ENCODE measurements around the gene CSRP3. TPM values are rescaled to one million over a fixed set of nuclear protein-coding genes. Genes with fewer than 3 reads are reported as not detected.

CSRP3 gene
- total RNA-seq, 4 donors from 2014 or later: not detected

DNA sequence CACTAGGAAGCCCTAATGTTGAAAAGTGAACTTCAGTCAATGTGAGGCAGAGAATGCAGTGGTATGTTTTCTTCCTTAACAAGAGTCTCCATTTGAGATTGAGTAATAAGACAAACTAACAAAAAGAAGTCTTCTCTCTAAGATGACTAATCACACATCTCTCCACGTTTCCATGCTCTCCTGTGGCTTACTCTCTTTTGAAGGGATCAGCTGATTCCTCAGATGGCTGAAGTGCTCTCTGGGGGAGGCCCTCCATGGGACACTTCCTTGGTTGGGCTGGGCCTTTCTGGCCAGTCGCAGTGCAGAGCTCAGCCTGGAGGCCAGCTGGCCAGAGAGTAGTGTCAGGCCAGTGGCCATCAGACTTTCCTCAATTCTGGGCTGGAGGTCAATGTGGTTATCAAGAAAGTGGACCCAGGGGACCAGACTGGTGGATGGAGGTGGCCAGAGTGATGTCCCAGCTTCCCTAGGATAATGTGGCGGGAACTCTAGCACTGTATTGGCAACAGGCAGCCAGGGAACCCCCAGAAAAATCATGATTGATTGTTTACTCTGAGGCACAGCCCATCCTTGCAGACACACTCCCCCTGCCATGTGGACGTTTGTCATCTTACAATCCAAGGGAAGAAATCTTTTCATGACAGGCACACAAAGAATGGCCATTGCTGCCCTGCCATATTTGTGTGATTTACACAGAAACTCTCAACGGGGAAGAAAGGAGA lies 14.5 kb downstream of the CSRP3 start:
- TF ChIP-seq, protein P1, sequence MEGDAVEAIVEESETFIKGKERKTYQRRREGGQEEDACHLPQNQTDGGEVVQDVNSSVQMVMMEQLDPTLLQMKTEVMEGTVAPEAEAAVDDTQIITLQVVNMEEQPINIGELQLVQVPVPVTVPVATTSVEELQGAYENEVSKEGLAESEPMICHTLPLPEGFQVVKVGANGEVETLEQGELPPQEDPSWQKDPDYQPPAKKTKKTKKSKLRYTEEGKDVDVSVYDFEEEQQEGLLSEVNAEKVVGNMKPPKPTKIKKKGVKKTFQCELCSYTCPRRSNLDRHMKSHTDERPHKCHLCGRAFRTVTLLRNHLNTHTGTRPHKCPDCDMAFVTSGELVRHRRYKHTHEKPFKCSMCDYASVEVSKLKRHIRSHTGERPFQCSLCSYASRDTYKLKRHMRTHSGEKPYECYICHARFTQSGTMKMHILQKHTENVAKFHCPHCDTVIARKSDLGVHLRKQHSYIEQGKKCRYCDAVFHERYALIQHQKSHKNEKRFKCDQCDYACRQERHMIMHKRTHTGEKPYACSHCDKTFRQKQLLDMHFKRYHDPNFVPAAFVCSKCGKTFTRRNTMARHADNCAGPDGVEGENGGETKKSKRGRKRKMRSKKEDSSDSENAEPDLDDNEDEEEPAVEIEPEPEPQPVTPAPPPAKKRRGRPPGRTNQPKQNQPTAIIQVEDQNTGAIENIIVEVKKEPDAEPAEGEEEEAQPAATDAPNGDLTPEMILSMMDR (IDR thresholded peaks at IDR 0.05): no peak
- no peak for ATAC-seq (ENCODE audit: low FRiP score)
- DNase-seq (ENCODE audit: low spot score): no peak

DNA sequence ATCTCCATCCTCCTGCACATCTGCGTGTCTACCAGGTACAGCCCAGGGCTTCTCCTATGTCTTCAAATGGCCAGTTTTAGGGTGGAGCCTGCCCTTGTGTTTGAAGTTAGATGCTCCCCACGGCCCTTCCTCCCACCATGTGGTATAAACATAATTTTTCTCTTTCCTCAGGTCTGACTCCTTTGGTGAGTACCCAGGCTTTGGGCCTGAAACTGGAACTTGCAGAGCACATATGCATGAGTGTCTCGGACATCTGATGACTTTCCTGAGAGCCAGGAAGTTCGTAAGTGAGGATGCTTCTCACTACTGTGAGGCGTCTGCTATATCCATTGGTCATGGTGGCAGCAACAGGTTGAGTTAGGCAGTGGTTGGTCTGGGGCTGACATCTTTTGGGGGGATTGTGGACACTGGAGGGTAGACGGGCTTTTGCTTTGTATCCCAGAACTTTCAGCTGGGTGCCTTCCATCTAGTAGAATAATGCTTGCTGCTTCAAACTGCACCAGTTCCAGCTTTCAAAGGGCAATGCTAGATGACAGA lies 16.2 kb downstream of the CSRP3 start:
- TF ChIP-seq, protein P1 (IDR thresholded peaks at IDR 0.05): no peak
- ATAC-seq (ENCODE audit: low FRiP score): no peak

DNA sequence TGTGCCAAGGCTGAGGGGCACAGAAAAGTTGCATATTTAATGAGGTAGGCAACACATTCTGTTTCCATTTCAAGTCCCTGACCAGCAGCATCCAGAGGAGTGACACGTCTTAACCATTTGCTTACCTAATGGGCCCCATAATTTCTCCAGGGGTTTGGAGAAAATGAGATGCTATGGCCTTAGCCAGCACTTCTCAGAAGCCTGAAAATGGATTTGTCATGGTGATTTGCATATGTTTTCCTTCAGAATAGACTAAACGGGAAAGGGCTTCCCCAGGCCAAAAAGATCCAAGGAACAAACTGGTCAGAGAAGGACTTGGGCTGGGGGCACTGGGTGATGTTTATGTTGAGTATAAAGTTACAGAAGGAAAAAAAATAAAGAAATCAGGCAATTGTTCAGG lies 16.7 kb downstream of the CSRP3 start:
- TF ChIP-seq, protein P1 (IDR thresholded peaks at IDR 0.05): no peak
- DNase-seq (ENCODE audit: low spot score): no peak
- no peak for ATAC-seq (ENCODE audit: low FRiP score)

More for the DNA sequence above, 16.2 kb downstream of the CSRP3 start:
- no peak for DNase-seq (ENCODE audit: low spot score)

DNA sequence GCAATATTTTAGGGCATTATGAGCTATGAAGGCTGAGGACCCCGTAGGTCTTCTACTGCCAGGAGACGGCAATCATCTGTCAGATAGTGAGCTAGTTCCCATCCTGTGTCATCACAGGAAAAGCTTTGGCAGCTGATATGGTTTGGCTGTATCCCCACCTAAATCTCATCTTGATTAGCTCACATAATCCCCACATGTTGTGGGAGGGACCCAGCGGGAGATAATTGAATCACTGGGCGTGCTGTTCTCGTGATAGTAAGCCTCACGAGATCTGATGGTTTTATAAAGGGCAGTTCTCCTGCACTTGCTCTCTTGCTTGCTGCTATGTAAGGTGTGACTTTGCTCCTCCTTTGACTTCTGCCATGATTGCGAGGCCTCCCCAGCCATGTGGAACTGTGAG lies 18.1 kb downstream of the CSRP3 start:
- DNase-seq (ENCODE audit: low spot score) (no peak), ATAC-seq (ENCODE audit: low FRiP score) (no peak)
- TF ChIP-seq, protein P1 (IDR thresholded peaks at IDR 0.05): no peak

DNA sequence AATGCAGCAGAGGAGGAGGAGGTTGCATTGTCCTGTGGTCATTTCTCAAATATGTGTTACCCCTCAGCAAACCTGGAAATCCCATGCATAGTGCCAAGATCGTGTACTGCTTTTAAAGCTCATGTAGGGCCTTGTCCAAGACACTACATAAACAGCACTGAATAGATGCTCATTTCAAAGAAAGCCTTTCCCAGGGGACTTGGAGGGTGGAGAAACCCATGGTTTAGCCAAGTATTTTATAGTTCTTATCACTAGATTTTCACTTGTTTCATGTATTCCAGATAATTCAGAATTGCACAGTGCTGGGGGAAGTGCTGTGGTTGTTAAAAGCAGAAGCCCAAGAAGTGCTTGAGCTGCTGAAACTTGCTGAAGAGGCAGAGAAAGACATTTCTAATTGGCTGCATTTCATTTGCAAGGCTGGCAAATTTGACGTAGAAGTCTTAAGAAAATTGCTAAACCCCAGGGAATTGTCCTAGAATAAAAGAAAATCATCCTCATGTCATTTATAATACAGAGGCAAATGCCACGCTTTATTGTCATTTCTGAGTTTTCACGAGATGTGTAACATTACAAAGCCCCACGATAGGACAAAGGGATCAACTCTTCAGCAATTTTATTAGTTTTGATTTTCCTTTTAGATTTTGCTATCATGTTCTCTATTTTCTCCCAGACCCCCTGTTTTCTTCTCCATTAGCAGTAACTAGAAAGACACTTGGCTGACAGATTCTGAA lies 20.1 kb downstream of the CSRP3 start:
- ATAC-seq (ENCODE audit: low FRiP score): no peak
- no peak for DNase-seq (ENCODE audit: low spot score)
- TF ChIP-seq, protein P1 (IDR thresholded peaks at IDR 0.05): no peak

DNA sequence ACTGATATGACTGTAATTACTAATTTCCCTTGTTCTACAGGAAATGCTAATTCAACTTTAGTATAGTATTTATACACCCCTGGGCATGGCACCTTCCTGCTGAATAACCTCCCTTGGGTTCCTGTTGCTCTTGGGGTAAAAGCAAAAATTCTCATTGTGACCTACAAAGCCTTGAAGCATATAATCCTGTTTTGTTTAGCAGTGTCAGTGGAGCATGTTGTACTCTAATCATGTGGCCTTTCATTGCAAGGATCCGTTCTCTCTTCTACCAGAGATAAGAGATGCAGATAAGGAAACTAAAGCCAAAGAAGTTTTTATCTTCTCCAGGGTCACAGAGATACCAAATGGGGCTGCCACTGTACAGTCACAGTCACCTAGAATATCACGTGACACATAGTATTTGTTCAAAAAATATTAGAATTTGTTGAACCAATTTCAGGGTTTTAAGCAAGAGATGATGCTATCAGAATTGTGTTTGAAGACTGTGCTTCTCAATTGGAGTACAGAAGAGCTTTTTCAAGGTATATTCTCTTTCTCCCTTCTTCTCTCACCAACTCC lies 25.1 kb downstream of the CSRP3 start:
- TF ChIP-seq, protein P1 (IDR thresholded peaks at IDR 0.05): no peak
- DNase-seq (ENCODE audit: low spot score) (no peak), ATAC-seq (ENCODE audit: low FRiP score) (no peak)
